Stimulated activated CD4-positive, alpha-beta T cell treated with anti-CD3 and anti-CD28 coated beads, Interleukin-12 subunit alpha, Interleukin-12 subunit beta, amount 100 ng/mL, for 4 hours (primary cell): ENCODE measurements around the gene ERC2.

Source experiments
- DNase-seq: peaks from one replicate; pipeline ENCODE4 v3.0.0-alpha.2; 2020

The ERC2 gene

DNA sequence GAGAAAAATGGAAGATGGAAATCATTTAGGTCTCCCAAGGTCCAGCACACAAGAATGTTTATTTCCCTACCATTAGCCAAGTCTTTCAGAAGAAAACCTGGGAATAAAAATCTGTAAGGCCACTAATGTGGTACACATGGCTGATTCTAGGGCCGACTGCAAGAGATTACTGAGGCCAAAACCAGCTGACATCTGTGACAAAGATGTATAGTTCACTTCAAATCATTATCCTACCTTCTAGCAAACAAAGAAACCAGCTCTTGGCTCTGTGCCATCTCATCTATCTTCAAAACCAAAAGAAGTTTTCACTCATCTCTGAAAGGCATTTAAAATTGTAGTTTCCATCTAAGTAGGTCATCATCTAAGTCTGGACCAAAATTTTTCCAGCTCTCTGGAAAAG lies 43.9 kb downstream of the ERC2 start:
- no peak for DNase-seq

DNA sequence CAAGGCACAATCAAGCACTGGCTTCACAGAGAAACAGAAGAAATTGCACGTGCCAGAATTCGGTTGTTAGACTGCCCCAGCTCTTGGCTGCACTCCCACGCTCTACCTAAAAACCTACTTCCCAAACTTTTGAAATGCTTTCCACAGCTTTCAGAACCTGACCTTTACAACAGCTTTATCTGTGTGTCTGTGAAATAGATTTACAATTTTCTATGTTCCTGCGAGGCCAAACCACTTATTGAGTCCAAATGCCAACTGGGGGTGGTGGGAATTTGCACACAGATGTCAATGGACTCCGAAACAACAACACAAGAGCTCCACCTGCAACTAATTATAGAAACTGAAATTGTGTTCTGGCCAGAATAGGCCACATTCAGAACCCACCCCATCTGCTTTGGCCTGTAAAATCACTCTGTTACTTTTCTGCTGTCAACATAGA lies 44.6 kb downstream of the ERC2 start:
- no peak for DNase-seq

DNA sequence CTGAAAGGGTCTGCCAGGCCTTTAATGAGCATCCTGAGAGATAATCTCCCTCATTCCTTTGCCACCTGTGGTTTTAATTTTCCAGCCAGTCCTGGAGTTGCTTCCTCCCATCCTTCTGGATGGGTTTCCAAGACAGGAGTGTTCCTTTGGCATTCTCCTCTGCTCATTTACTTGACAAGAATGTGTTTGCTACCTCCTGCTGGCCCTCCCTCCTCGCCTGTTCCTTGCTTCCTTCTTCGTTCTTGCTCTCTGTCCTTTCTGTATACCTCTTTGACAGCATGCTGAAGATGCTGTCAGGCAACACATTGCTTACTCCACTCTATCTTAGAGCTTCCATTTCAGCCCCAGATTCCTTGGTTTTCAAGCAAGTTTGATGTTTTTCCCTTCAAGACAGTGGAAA lies 46.0 kb downstream of the ERC2 start:
- no peak for DNase-seq

DNA sequence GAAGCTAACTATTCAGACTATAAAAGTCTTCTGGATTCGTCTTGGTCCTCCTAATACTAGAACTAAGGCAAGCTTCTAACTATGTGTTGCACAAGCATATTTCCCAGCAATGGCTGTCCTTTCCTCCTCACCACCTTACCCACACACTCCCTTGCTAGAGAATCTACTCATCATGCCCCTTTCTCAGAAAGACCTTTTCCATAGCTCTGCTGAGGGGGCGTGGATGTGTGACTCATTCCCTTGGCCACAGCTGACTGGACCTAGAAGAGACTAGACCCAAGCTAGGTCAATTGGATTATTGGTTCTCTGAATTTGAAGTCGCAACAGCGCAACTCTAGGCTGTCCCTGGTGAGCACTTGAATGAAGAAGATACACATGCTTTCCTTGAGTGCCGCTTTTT lies 47.1 kb downstream of the ERC2 start:
- no peak for DNase-seq

GRCh38 chr3:56415652-56416051 lies 52.6 kb downstream of the ERC2 start:
- DNase-seq: no peak

DNA sequence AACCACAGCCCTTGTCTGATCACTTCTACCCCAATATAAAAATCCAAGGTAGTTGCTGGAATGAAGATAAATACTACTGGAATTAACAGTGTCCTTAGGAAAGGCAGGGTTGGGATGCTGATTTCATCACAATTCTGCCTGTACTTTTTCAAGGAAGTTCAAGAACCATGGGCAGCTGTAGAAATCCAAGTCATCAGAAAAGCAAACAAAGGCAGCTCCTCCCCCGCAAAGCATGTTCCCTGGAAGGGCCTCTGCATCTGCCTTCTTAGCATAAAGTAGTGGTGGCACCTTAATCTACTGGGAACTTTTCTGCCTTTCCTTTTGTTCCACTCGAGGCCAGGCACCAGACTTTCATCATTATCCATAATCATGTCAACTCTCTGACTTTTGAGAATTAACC lies 54.4 kb downstream of the ERC2 start:
- no peak for DNase-seq

GRCh38 chr3:56411166-56411565 lies 57.1 kb downstream of the ERC2 start:
- DNase-seq: no peak

DNA sequence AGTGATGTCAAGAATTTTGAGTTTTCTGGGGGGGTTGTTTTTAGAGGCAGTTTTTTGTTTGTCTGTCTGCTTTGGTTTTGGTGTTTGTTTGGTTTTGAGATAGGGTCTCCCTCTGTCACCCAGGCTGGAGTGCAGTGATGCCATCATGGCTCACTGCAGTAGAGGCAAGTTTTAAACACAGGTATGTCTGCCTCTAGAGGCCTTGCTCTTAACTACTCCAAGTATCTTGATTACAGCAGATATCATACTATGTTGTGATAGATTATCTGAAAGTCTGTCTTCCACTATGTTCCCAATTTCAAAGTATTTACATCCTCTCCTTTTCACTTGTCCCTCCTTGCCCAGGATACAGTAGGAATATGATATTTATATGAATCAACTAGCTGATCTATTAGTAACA lies 57.7 kb downstream of the ERC2 start:
- no peak for DNase-seq

DNA sequence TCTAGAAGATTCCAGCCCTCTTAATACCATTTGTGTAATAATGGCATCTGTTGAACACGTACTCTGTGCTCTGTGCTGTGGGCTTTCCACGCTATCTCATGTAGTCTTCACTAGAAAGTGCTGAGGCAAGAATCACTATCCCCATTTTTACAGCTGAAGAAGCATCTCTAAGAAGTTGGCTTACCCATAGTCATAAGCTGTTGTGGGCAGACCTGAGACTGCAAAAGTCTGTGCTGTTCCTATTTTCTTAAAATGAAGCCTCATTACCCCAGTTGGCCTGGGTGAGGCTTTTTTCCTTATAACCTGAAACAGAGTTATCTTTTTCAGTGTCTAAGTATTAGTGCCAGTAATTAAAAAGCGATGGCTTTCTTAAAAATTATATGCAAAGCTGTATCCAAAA lies 58.5 kb downstream of the ERC2 start:
- no peak for DNase-seq

DNA sequence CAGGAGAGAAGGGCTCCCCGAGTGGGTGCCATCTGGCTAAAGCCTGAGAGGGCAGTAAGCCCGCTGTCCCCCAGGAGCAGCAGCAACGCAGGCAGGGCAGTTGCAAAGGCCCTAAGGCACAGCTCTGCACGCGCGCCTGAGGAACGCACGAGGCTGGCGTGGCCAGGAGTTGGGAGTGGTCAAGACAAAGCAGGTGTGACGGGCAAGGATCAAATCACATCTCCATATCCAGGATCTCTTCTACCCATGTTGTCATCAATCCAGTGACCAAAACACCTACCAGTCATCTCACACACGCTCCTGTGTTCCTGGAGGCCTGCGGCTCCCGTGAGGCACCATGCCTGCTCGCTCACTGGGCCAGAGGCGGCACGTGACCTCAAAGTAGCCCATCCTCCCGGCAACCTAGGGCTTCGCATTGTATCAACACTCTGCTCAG lies 59.5 kb downstream of the ERC2 start:
- DNase-seq: no peak

GRCh38 chr3:56406826-56407515 lies 61.3 kb downstream of the ERC2 start:
- DNase-seq: no peak

GRCh38 chr3:56404884-56405283 lies 63.4 kb downstream of the ERC2 start:
- DNase-seq: no peak

DNA sequence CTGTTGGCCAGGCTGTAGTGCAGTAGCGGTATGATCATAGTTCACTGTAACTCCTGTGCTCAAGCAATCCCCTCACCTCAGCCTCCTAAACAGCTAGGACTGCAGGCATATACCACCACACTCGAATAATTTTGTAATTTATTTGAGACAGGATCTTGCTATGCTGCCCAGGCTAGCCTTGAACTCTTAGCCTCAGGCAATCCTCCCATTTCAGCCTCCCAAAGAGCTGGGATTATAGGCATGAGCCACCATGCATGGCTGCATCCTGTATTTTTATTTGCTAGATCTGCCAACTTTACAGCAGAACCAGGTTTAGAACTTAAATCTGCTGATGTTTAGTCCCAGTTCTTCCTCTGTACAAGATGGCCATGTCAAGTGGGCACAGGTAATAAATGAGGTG lies 69.6 kb downstream of the ERC2 start:
- no peak for DNase-seq

DNA sequence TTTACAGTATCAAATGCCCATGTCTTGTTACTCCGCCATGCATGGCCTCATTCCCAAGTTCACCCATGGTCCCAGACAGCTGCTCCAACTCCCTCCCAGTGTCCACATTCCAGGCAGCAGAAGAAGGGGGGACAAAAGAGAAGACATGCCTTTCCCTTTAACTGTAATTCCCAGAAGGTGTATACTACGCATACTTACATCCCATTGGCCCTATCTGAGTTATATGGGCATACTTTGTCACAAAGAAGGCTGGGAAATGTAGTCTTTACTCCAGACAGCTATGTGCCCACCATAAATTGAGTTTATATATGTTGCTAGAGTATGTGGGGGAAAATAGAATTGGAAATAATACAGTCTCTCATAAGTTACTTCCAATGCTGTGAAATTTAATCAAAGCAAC lies 70.5 kb downstream of the ERC2 start:
- DNase-seq: no peak

GRCh38 chr3:56389183-56389830 lies 79.0 kb downstream of the ERC2 start:
- no peak for DNase-seq

DNA sequence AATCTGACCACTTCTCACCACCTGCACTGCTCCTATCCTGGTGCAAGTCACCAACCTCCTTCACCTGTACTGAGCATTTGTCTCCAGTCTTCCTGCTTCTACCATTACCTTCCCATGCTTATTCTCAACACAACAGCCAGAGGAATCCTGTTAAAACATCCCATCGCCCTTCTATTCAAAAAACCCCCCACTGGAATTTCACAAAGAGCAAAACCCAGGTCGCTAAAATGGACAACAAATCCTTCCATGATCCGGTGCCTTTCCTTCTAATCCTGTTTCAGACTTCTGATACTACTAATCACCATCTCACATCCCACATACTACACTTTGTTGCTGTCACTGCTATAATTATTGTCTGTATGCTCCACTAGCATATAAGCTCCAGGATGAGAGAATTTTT lies 85.2 kb downstream of the ERC2 start:
- no peak for DNase-seq

- no peak for DNase-seq
Observed at GRCh38 chr3:56379723-56380287, 88.5 kb downstream of the ERC2 start.

DNA sequence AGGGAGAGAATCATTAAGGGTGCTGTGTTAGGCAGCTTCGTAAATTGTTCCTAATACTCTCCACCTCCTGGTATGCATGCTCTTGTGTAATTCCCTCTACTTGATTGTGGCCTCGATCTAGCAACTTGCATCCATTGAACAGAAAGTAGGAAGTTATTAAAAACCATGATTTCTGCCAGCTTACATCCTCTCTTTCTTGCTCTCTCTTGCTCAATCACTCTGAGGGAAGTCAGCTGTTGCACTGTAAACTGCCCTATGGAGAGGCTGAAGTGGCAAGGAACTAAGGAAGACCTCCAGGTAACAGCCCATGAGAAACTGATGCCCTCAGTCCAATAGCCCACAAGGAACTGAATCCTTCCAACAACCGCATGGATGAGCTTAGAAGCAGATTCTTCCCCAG lies 92.6 kb downstream of the ERC2 start:
- DNase-seq: no peak

DNA sequence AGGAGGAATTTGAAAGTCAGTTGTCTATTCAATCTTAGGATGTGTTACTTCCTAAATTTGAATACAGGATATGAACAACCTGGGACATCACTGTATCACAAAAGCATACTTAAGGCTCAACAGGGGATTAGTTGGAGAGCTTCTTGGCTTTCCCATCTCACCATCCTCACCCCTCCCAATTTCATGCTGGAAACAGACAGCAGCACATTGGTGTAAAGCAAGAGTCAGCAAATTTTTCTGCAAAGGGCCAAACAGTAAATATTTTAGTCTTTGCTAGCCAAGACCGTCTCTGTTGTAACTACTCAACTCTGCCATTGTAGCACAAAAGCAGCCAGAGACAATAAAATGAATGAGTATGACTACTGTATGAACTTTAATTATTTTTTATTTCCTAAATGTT lies 94.9 kb downstream of the ERC2 start:
- DNase-seq: no peak

DNA sequence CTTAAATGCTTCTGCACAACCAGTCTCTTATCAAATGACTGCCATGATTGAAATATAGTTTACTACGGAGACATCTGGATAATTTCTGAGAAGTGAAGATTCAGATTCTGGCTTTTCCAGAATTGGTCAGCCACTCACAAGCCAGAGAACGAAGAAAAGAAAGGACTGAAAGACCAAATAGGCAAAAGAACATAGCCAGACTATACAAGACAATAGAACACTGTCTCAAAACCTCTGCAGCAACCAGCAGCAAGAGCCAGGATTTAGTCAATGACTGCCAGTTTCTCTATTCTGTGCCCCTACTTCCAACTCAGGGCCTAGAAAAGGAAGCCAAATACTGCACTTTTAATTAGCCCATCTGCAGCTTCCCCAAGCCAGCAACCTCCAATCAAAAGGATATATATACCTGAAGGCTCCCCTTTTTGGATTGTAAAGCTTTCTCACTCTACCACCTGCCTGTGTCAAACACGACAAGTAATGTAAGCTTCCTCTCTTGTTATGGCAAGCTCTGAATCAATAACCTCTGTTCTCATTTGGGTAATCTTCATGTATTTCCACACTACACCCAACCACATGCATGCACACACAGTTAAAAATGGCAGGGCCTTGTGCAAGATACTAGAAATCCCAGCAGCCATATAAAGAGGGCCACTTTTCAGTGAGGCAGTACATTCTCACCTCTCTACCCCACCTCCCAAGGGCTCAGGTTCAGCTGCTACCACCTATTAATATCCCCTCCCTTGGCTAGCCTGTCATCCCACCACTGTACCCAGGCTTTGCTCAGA lies 97.1 kb downstream of the ERC2 start:
- DNase-seq: no peak

- DNase-seq: no peak
Observed at GRCh38 chr3:56369914-56370313, 98.4 kb downstream of the ERC2 start.

DNA sequence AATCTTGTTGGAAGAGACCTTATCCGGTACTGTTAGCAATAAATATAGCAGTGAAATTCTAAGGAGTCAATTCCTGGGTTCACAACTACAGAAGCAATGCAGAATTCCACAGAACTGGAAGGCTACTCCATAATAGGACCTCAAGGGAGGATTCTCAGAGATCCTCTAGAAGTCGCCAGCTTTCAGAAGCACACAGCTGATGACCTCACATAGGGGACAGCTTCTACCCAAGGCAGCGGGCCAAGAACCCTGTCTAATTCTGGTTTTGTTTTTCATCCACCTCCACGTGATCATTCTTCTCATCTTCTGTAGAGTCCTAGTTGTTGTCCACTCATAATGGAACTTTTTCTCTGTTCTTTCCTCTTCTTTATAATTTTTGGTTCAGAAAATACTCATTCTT lies 99.4 kb downstream of the ERC2 start:
- DNase-seq: no peak

GRCh38 chr3:56366641-56367162 lies 101.6 kb downstream of the ERC2 start:
- DNase-seq: no peak
